K562 (cell line): ENCODE results near the gene OVOL1. TPM values are rescaled to one million over a fixed set of nuclear protein-coding genes. Genes with fewer than 3 reads are reported as not detected.
A peak's percentile ranks its signal among the peaks of the same experiment; 100 is the strongest.

ENCODE experiments used
- ATAC-seq: fragments of 200-7000 bp; cut with Tn5 transposase; 3 replicates; pipeline ENCODE4 v1.9.1; 2020; ENCODE audit warnings: moderate library complexity
- BruUV-seq: library from RNA; stranded (reverse); fragments of 400-500 nt; replicated peaks from 2 replicates; lab custom pipeline; 2021; lab: Mats Ljungman, UMichigan
- CTCF ChIA-PET: fragments of 300-600 bp; formaldehyde crosslinking; extraction: SDS; loops from one replicate; lab custom pipeline; 2021; ENCODE audit warnings: low intra/inter-chr PET ratio; lab: Yijun Ruan, JAX
- POLR2A ChIA-PET: fragments of 300-600, 350-650 bp; sonication (Branson Sonifier 250); formaldehyde crosslinking; extraction: SDS; loops from one replicate; lab custom pipeline; 2021; ENCODE audit warnings: antibody characterized with exemption, inconsistent platforms; lab: Yijun Ruan, JAX
- DNase-seq, 4 experiments: peaks; one replicate each; pipeline versions ENCODE4 v3.0.0 to v3.0.0-alpha.2; 2011 to 2018; ENCODE audit warnings: low spot score in 3 of 4, mixed read lengths in 3 of 4; ENCODE audit errors: extremely low read depth in 1 of 4
- FAIRE-seq: peaks from 2 replicates; lab custom pipeline; 2011; peaks lifted over from hg19 to GRCh38; lab: Jason Lieb, UNC
- H2AFZ ChIP-seq: 2 replicates; pipeline ENCODE4 v1.6.0; 2011; ENCODE audit warnings: low read depth, low read length, control low read depth, inconsistent platforms
- H3K27ac ChIP-seq: fragments of 200-600 bp; 3 replicates; pipeline ENCODE4 v1.8.0; 2011; ENCODE audit warnings: low read depth, mild to moderate bottlenecking, control low read depth, inconsistent platforms, low read length, moderate library complexity, mixed read lengths; ENCODE audit errors: extremely low read depth
- H3K27me3 ChIP-seq, 2 experiments: fragments of 300-600 bp in 1 of 2; 2 replicates in 1 of 2; 3 replicates in 1 of 2; pipeline versions ENCODE4 v1.6.0 to v1.8.0; 2011; ENCODE audit warnings: inconsistent platforms in 2 of 2, low read length in 2 of 2, mild to moderate bottlenecking in 1 of 2, mixed read lengths in 1 of 2, moderate library complexity in 1 of 2; ENCODE audit not compliant: control insufficient read depth in 2 of 2, insufficient read depth in 2 of 2
- H3K36me3 ChIP-seq: fragments of 300-600 bp; 3 replicates; pipeline ENCODE4 v1.8.0; 2011; ENCODE audit warnings: mild to moderate bottlenecking, low read length, inconsistent platforms; ENCODE audit not compliant: control insufficient read depth, insufficient read depth
- H3K4me1 ChIP-seq, 2 experiments: fragments of 200-600 bp in 1 of 2; replicated peaks in 1 of 2; 2 replicates in 1 of 2; 3 replicates in 1 of 2; pipeline versions ENCODE4 v1.5.1 to v1.8.0; 2011; ENCODE audit warnings: inconsistent platforms in 2 of 2, low read length in 2 of 2, mild to moderate bottlenecking in 1 of 2, mixed read lengths in 1 of 2, moderate library complexity in 1 of 2; ENCODE audit not compliant: control insufficient read depth in 2 of 2, insufficient read depth in 2 of 2
- H3K4me2 ChIP-seq: 2 replicates; pipeline ENCODE4 v1.6.1; 2011; ENCODE audit warnings: low read length, control low read depth, inconsistent platforms, mixed read lengths; ENCODE audit not compliant: insufficient read depth
- H3K4me3 ChIP-seq: fragments of 200-600 bp; sonication (generic), shearing (Covaris generic); 2 replicates; pipeline ENCODE4 v1.5.1; 2016; ENCODE audit warnings: control low read depth, inconsistent platforms
- H3K79me2 ChIP-seq: fragments of 200-600 bp; 3 replicates; pipeline ENCODE4 v1.8.0; 2011; ENCODE audit warnings: low read length, inconsistent platforms; ENCODE audit not compliant: control insufficient read depth, insufficient read depth
- H3K9ac ChIP-seq, 2 experiments: 2 replicates each; pipeline versions ENCODE4 v1.6.0 to v1.6.1; 2011; ENCODE audit warnings: low read depth in 2 of 2, low read length in 2 of 2, control low read depth in 1 of 2, inconsistent platforms in 1 of 2, mild to moderate bottlenecking in 1 of 2, mixed read lengths in 1 of 2; ENCODE audit not compliant: insufficient read depth in 1 of 2
- H3K9me1 ChIP-seq: one replicate; pipeline ENCODE4 v1.6.0; 2011; ENCODE audit warnings: inconsistent platforms, mild to moderate bottlenecking, low read length, moderate library complexity; ENCODE audit not compliant: control insufficient read depth, insufficient read depth
- H3K9me3 ChIP-seq: replicated peaks from 2 replicates; pipeline ENCODE4 v1.5.1; 2011; ENCODE audit warnings: low read depth, low read length, inconsistent platforms; ENCODE audit not compliant: control insufficient read depth, insufficient read depth
- H4K20me1 ChIP-seq: replicated peaks from 2 replicates; pipeline ENCODE4 v1.6.1; 2011; ENCODE audit warnings: low read length, inconsistent platforms, mixed read lengths; ENCODE audit not compliant: control insufficient read depth, insufficient read depth
- GABPB2 ChIP-seq: fragments of 250-450 bp; sonication (Bioruptor Pico); conservative IDR thresholded peaks from 2 replicates; pipeline ENCODE4 v1.5.1; 2021; ENCODE audit warnings: mild to moderate bottlenecking
- LARP7 ChIP-seq: fragments of 450-650 bp; IDR thresholded peaks from 2 replicates; pipeline ENCODE4 v1.6.1; 2016
- MEF2A ChIP-seq: IDR thresholded peaks from 2 replicates; pipeline ENCODE4 v1.6.1; 2011; ENCODE audit warnings: low read depth, mild to moderate bottlenecking, low read length, moderate library complexity; ENCODE audit not compliant: control insufficient read depth
- ZNF239 ChIP-seq: fragments of 250-450 bp; sonication (Bioruptor Pico); IDR thresholded peaks from 2 replicates; pipeline ENCODE4 v1.4.0; 2020; ENCODE audit warnings: mild to moderate bottlenecking
- WGBS: fragments of 100-300 bp; shearing (Covaris generic); methylation state at CpG from one replicate; pipeline ENCODE4 v1.1.6; 2016; ENCODE audit warnings: low coverage, mixed read lengths; ENCODE audit not compliant: insufficient coverage; ENCODE audit errors: missing lambda C conversion rate; 5-methylcytosine and 5-hydroxymethylcytosine counted together
- in situ Hi-C: fragments of 300-500 bp; cut with MboI; formaldehyde crosslinking; loops from 4 replicates; pipeline ENCODE4 v1.15.0; 2018; ENCODE audit warnings: inconsistent platforms, mixed read lengths
- intact Hi-C: fragments of 100-400 bp; cut with micrococcal nuclease; formaldehyde crosslinking; loops from 2 replicates; pipeline ENCODE4 v1.14.2; 2022
- polyA plus RNA-seq, 8 experiments: library from polyadenylated mRNA; depleted of rRNA in 4 of 8; stranded (reverse) in 5 of 8; unstranded in 3 of 8; fragments of >200 nt; fragmentation: Nextera tagmentation in 2 of 8; fragmentation: Illumina TruSeq in 1 of 8; extraction: Ambion mirVana in 2 of 8; extraction: Trizol in 1 of 8; gene quantifications; 2 replicates each; pipeline versions ENCODE4 v1.2.1 to v1.2.3, GENCODE V29; 2011 to 2014; ENCODE audit warnings: inconsistent platforms in 1 of 8, missing spikeins in 1 of 8
- total RNA-seq, 7 experiments: library from RNA; depleted of rRNA in 6 of 7; stranded (reverse); fragments of >200 nt in 6 of 7; fragmentation: Illumina TruSeq in 2 of 7; extraction: Trizol in 2 of 7; gene quantifications; 2 replicates each; pipeline versions ENCODE4 v1.2.1 to v1.2.3, GENCODE V29; 2011 to 2021; ENCODE audit warnings: low replicate concordance in 1 of 7

The OVOL1 gene
- total and polyA plus RNA-seq, 9 of the 15 experiments (the other 6 are each of a cell fraction or from before 2014, with no cell fraction given), result 0.09 TPM; not detected in 8

GRCh38 chr11:65790104-65790901 lies 3.4 kb downstream of the OVOL1 start:
- no TSS peak for BruUV-seq
- intact Hi-C loops (no loop called here), in situ Hi-C loops (no loop called here)
- Histone ChIP-seq H2AFZ (no peak overlapping the region), H3K9me1 (no peaks in the 10 kb centered on the region), H3K9ac (peak overlapping the region in 1 of 2 experiments; percentile 68; a peak in 1 of 4 replicates), H3K36me3 (no peaks in the 10 kb centered on the region), H3K4me2 (no peak overlapping the region), H3K4me1 (peaks cover 0 to 51% of the 10 kb centered on the region in 2 experiments; a peak in 2 of 5 replicates), H3K27ac (no peak overlapping the region), H3K27me3 (peaks cover 58 to 73% of the 10 kb centered on the region in 2 experiments), H4K20me1 (peaks cover 13% of the 10 kb centered on the region; the same call in 1 of the 2 replicates), H3K9me3 (no peaks in the 10 kb centered on the region), H3K79me2 (no peaks in the 10 kb centered on the region), H3K4me3 (no peak overlapping the region)
- no peak for DNase-seq
- 10% methylated on average over 13 of the region's 13 CpGs for WGBS
- FAIRE-seq, result no peak
- CTCF ChIA-PET, result no interaction called here
- TF ChIP-seq ZNF239, result no peak
- TF ChIP-seq LARP7, result no peak
- no peak for TF ChIP-seq GABPB2 (CRISPR knock-in tag)
- TF ChIP-seq MEF2A, result no peak
- ATAC-seq, result peak; percentile 63
- POLR2A ChIA-PET, result interaction anchor here (0.5 to 2.2 kb wide), 13 partner anchors 8 to 367 kb away, joined by 3 to 17 read pairs (median 3); partner anchors contain the start of genes AP5B1, MUS81 and NEAT1
